CD14-positive monocyte (primary cell): ENCODE data around the gene IGSF9B. TPM values are rescaled to one million over a fixed set of nuclear protein-coding genes. Genes with fewer than 3 reads are reported as not detected.

Source experiments
- DNase-seq, 3 donors: peaks; one replicate each; pipeline ENCODE4 v3.0.0-alpha.2; 2011 to 2022
- H2AFZ ChIP-seq: 2 replicates; pipeline ENCODE4 v1.6.0; 2012; ENCODE audit warnings: mild to moderate bottlenecking, low read depth, low read length, inconsistent platforms; ENCODE audit not compliant: insufficient read depth, poor library complexity, severe bottlenecking
- H3K27ac ChIP-seq, 2 donors: 1 replicate in 1 of 2; 2 replicates in 1 of 2; pipeline ENCODE4 v1.5.1; 2012 to 2013; ENCODE audit warnings: low read length in 2 of 2, control low read depth in 1 of 2, inconsistent platforms in 1 of 2, low read depth in 1 of 2, mild to moderate bottlenecking in 1 of 2
- H3K27me3 ChIP-seq, 2 donors: one replicate each; pipeline versions ENCODE4 v1.6.0 to v1.6.1; 2011 to 2013; ENCODE audit warnings: low read length in 2 of 2; ENCODE audit not compliant: control insufficient read depth in 2 of 2, insufficient read depth in 2 of 2
- H3K36me3 ChIP-seq, 2 donors: replicated peaks in 1 of 2; 1 replicate in 1 of 2; 2 replicates in 1 of 2; pipeline versions ENCODE4 v1.5.1 to v1.6.1; 2012 to 2013; ENCODE audit warnings: low read length in 2 of 2, control low read depth in 1 of 2, inconsistent platforms in 1 of 2, mild to moderate bottlenecking in 1 of 2; ENCODE audit not compliant: insufficient read depth in 2 of 2, control insufficient read depth in 1 of 2
- H3K4me1 ChIP-seq, 2 donors: 1 replicate in 1 of 2; 2 replicates in 1 of 2; pipeline versions ENCODE4 v1.5.1 to v1.6.1; 2012 to 2013; ENCODE audit warnings: low read length in 2 of 2, control low read depth in 1 of 2, inconsistent platforms in 1 of 2, mild to moderate bottlenecking in 1 of 2, moderate library complexity in 1 of 2; ENCODE audit not compliant: insufficient read depth in 2 of 2, control insufficient read depth in 1 of 2
- H3K4me2 ChIP-seq: replicated peaks from 2 replicates; pipeline ENCODE3; 2012; ENCODE audit warnings: low read length, moderate library complexity, mild to moderate bottlenecking; ENCODE audit not compliant: poor library complexity, severe bottlenecking; ENCODE audit errors: extremely low read depth
- H3K4me3 ChIP-seq, 3 experiments: fragments of 200-600 bp in 1 of 3; sonication (generic) in 1 of 3; replicated peaks in 1 of 3; 1 replicate in 2 of 3; 2 replicates in 1 of 3; pipeline ENCODE4 v1.5.1; 2011 to 2013; ENCODE audit warnings: low read length in 3 of 3, mild to moderate bottlenecking in 3 of 3, control low read depth in 2 of 3, low read depth in 2 of 3, inconsistent platforms in 1 of 3, moderate library complexity in 1 of 3
- H3K79me2 ChIP-seq: 2 replicates; pipeline ENCODE4 v1.6.0; 2012; ENCODE audit warnings: mild to moderate bottlenecking, control low read depth, inconsistent platforms, low read length, moderate library complexity; ENCODE audit not compliant: insufficient read depth
- H3K9ac ChIP-seq: 2 replicates; pipeline ENCODE4 v1.6.0; 2017; ENCODE audit warnings: low read length, mild to moderate bottlenecking; ENCODE audit not compliant: insufficient read depth, poor library complexity, severe bottlenecking
- H3K9me3 ChIP-seq, 2 donors: replicated peaks in 1 of 2; 1 replicate in 1 of 2; 2 replicates in 1 of 2; pipeline versions ENCODE4 v1.5.1 to v1.6.1; 2012 to 2013; ENCODE audit warnings: low read length in 2 of 2, control low read depth in 1 of 2; ENCODE audit not compliant: control insufficient read depth in 1 of 2, insufficient read depth in 1 of 2
- H4K20me1 ChIP-seq: 2 replicates; pipeline ENCODE4 v1.6.0; 2012; ENCODE audit warnings: mild to moderate bottlenecking, low read length, control low read depth, moderate library complexity; ENCODE audit not compliant: insufficient read depth
- H3K27ac Mint-ChIP-seq, 7 donors: one replicate each; pipeline ENCODE4 v1.8.0; 2020; ENCODE audit warnings: mild to moderate bottlenecking in 7 of 7, mixed read lengths in 7 of 7, moderate library complexity in 6 of 7, inconsistent platforms in 2 of 7
- H3K27me3 Mint-ChIP-seq, 3 donors: one replicate each; pipeline ENCODE4 v1.8.0; 2021 to 2022; ENCODE audit warnings: low read depth in 3 of 3, mild to moderate bottlenecking in 3 of 3, mixed read lengths in 3 of 3, moderate library complexity in 3 of 3, inconsistent platforms in 1 of 3
- H3K36me3 Mint-ChIP-seq, 2 donors: one replicate each; pipeline ENCODE4 v1.8.0; 2020; ENCODE audit warnings: mixed read lengths in 2 of 2, inconsistent platforms in 1 of 2, mild to moderate bottlenecking in 1 of 2
- H3K4me1 Mint-ChIP-seq: one replicate; pipeline ENCODE4 v1.8.0; 2020; ENCODE audit warnings: mild to moderate bottlenecking, mixed read lengths
- H3K4me3 Mint-ChIP-seq, 2 donors: one replicate each; pipeline ENCODE4 v1.8.0; 2020; ENCODE audit warnings: mild to moderate bottlenecking in 2 of 2, mixed read lengths in 2 of 2, moderate library complexity in 1 of 2
- H3K9me3 Mint-ChIP-seq, 7 donors: one replicate each; pipeline ENCODE4 v1.8.0; 2020 to 2022; ENCODE audit warnings: mixed read lengths in 7 of 7, mild to moderate bottlenecking in 6 of 7, moderate library complexity in 6 of 7, inconsistent platforms in 2 of 7
- CTCF ChIP-seq: fragments of 200-600 bp; IDR thresholded peaks from one replicate; pipeline ENCODE4 v1.8.0; 2022; ENCODE audit warnings: antibody characterized with exemption, mild to moderate bottlenecking
- WGBS: methylation state at CpG from one replicate; pipeline ENCODE4 v1.1.5; 2013; ENCODE audit warnings: missing lambda C conversion rate; ENCODE audit not compliant: insufficient coverage; 5-methylcytosine and 5-hydroxymethylcytosine counted together
- intact Hi-C, 2 donors: fragments of 100-400 bp; cut with micrococcal nuclease; formaldehyde crosslinking; loops; one replicate each; pipeline versions ENCODE4 v1.15.0 to v1.15.1; 2023
- polyA plus RNA-seq, 3 donors: library from polyadenylated mRNA; depleted of rRNA in 1 of 3; unstranded in 2 of 3; stranded (reverse) in 1 of 3; fragments of 300-500 nt in 2 of 3; fragments of >200 nt in 1 of 3; fragmentation: Illumina TruSeq in 2 of 3; gene quantifications; 1 replicate in 2 of 3; 2 replicates in 1 of 3; pipeline ENCODE4 v1.2.3, GENCODE V29; 2012 to 2021

Gene IGSF9B
- polyA plus RNA-seq, 3 donors: not detected

GRCh38 chr11:133955081-133955891 is 1.5 kb downstream of the IGSF9B start:
- Histone ChIP-seq H3K4me2 (no peak overlapping the region), H3K4me1 (no peaks in the 10 kb centered on the region), H3K9me3 (peaks cover 0 to 16% of the 10 kb centered on the region in 2 donors), H3K27ac (no peak overlapping the region), H3K36me3 (no peaks in the 10 kb centered on the region), H2AFZ (no peak overlapping the region), H3K4me3 (no peak overlapping the region), H3K79me2 (no peaks in the 10 kb centered on the region), H3K27me3 (peaks cover 37 to 54% of the 10 kb centered on the region in 2 donors), H4K20me1 (no peaks in the 10 kb centered on the region), H3K9ac (no peak overlapping the region)
- intact Hi-C loops: no loop called here
- WGBS: 3% methylated on average over 35 of the region's 49 CpGs
- Mint-ChIP-seq H3K27ac (no peak overlapping the region), H3K9me3 (peaks cover 0 to 10% (median 4%) of the 10 kb centered on the region in 7 donors), H3K4me1 (peaks cover 5% of the 10 kb centered on the region), H3K4me3 (peak overlapping the region; percentile 1 to 84), H3K27me3 (peaks cover 56 to 63% (median 57%) of the 10 kb centered on the region in 3 donors), H3K36me3 (no peaks in the 10 kb centered on the region)
- TF ChIP-seq CTCF: no peak
- no peak for DNase-seq

- Histone ChIP-seq H3K4me1 (no peaks in the 10 kb centered on the region), H3K27me3 (peaks cover 31 to 47% of the 10 kb centered on the region in 2 donors)
- peaks cover 46 to 58% (median 57%) of the 10 kb centered on the region in 3 donors for H3K27me3 Mint-ChIP-seq
These were observed 2.8 kb downstream of the IGSF9B start for GRCh38 chr11:133953999-133954398.

More at GRCh38 chr11:133953999-133954398, 2.8 kb downstream of the IGSF9B start:
- H3K9me3 Mint-ChIP-seq: peaks cover 0 to 10% (median 4%) of the 10 kb centered on the region in 7 donors
- Histone ChIP-seq H3K9me3 (peaks cover 0 to 16% of the 10 kb centered on the region in 2 donors), H3K4me3 (no peak overlapping the region), H3K4me2 (no peak overlapping the region), H2AFZ (no peak overlapping the region), H3K36me3 (no peaks in the 10 kb centered on the region), H3K9ac (no peak overlapping the region), H4K20me1 (no peaks in the 10 kb centered on the region), H3K79me2 (no peaks in the 10 kb centered on the region), H3K27ac (no peak overlapping the region)
- no peaks in the 10 kb centered on the region for H3K36me3 Mint-ChIP-seq
- H3K4me3 Mint-ChIP-seq: peak overlapping the region in 1 of 2 donors; percentile 44
- H3K4me1 Mint-ChIP-seq: peaks cover 5% of the 10 kb centered on the region
- no peak for TF ChIP-seq CTCF
- intact Hi-C loops: no loop called here
- peak overlapping the region in 1 of 7 donors; percentile 14 for H3K27ac Mint-ChIP-seq
- 87% methylated on average over 8 of the region's 8 CpGs for WGBS
- no peak for DNase-seq
